HUDEP-2 (cell line): ENCODE measurements around the gene E2F2.

Source experiments
- DNase-seq, 76 experiments: peaks; one replicate each; lab custom pipeline; 2025; ENCODE audit not compliant: unreplicated experiment in 76 of 76; lab: John Stamatoyannopoulos, UW

The E2F2 gene, protein sequence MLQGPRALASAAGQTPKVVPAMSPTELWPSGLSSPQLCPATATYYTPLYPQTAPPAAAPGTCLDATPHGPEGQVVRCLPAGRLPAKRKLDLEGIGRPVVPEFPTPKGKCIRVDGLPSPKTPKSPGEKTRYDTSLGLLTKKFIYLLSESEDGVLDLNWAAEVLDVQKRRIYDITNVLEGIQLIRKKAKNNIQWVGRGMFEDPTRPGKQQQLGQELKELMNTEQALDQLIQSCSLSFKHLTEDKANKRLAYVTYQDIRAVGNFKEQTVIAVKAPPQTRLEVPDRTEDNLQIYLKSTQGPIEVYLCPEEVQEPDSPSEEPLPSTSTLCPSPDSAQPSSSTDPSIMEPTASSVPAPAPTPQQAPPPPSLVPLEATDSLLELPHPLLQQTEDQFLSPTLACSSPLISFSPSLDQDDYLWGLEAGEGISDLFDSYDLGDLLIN

DNA sequence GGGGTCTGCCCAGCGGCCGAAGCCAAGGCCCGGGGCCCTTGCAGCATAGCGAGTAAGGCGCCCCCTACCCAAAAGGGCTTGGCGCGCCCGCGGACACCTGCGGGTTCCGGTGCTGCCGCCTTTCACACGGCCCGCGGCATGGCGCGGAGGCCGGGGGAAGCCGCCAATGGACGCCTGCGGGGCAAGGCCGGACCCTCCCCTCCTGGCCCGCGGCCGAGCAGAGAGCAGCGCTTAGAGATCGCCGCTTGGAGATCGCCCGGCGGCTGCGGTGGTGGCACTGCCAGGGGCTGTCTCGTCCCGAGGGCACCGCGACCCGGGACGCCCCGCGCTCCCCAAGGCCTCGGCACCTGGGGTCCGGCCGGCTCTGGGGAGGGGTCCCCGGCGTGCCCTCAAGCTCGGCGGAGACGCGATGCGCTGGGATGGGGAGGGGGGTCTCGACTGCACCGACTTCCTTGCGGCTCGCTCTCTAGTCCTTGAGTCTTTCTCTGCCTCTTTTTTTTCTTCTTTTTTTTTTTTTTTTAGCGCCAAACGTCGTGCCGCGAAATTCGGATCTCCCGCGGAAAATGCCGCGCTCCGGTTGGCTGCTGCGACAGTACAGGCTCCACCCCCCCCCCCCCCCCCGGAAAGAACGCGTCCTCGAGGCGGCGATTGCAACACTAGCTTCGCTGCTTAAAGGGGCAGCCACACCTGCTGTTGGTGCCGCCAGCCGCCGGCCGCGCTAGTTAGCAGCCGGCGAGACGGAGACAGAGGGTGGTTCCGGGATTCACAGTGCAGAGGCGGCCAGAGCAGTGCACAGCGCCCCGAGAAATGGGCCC is at the start of gene E2F2:
TSS of gene E2F2 (minus strand) at position 487 of the 815 bp plus-strand sequence. CDS start at position 47, 440 bp downstream.
- DNase-seq: peak in 74 of 76 experiments; percentile 23 to 89 (median 78)

DNA sequence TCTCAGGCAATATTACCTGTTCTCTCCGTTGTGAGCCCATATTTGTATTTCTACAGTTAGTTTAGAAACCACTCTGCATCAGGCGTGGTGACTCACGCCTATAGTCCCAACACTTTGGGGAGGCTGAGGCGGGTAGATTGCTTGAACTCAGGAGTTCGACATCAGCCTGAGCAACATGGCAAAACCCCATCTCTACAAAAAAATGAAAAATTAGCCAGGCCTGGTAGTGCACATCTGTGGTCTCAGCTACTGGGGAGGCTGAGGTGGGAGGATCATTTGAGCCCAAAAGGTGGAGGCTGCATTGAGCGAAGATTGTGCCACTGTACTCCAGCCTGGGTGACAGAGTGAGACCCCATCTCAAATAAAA is 47.9 kb upstream of the E2F2 start:
- DNase-seq: no peak

DNA sequence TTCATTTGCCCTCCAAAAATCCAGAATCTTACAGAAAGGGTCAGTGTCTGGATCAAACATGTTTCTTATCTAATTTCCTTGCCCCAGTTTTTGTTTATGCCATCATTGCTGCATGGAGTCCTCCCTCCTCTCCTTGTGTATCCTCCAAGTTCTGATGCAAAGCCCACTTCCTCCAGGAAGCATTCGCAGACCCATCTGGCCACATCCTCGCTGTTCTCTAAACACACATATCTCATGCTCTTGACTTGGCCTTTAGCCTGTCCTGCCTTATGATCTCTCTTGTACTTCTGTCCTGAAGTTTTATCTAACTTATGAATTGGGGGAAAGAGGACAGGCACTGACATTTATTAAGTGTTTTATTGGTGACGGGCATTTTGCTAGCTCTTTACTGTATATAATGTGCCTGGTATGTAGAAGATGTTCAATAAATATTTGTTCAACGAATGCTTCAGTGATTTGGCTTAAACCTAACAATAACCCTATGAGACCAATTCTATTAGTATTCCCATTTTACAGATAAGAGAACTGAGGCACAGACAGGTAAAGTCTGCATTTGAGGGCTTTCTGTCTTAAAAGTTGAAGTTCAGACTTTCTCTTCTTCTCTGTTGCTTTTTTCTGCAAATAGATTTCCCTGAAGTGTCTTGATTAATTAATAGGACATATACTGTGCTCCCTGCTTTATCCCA is 47.4 kb upstream of the E2F2 start:
- DNase-seq: no peak

DNA sequence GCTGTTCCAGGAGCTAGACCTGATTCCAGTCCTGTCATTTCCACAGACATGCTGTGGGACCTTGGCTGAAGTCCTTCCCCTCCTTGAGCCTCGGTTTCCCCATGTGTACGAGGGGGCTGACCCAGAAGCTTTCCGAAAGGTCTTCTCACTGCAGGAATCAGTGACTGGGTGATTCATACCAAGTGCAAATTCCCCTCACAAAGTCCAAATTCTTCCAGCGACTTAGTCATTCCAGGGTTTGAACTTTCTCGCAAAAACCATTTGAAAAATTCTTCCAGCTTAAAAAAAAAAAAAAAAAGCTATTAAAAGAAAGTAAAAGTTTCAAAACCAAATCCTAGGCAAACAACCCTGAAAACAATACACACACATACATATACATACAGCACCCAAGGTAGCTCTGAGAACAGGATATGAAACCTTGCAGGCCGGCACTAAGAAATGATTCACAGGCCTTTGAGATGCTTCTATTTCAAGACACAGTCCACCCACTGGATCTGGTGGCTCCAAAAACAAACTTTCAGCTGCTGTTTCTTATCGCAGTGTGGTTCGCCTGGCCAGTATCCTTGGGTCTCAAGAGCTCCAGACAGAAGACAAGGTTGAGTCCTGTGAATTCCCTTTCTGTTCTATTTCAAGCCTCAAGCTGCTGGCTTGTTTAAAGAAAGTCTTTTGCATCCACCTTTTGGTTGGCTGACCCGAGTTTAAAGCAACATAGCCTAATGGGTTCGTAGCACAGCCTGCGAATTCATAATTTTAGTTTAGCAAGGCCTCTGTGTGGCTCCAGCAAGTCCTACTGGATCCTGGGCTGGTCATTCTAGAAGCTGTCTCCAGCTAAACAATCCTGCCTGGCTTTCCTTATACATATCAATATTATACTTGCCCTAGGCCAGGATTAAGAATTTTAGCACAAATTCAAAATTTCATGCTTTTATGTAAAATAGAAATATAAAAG is 46.3 kb upstream of the E2F2 start:
- no peak for DNase-seq

DNA sequence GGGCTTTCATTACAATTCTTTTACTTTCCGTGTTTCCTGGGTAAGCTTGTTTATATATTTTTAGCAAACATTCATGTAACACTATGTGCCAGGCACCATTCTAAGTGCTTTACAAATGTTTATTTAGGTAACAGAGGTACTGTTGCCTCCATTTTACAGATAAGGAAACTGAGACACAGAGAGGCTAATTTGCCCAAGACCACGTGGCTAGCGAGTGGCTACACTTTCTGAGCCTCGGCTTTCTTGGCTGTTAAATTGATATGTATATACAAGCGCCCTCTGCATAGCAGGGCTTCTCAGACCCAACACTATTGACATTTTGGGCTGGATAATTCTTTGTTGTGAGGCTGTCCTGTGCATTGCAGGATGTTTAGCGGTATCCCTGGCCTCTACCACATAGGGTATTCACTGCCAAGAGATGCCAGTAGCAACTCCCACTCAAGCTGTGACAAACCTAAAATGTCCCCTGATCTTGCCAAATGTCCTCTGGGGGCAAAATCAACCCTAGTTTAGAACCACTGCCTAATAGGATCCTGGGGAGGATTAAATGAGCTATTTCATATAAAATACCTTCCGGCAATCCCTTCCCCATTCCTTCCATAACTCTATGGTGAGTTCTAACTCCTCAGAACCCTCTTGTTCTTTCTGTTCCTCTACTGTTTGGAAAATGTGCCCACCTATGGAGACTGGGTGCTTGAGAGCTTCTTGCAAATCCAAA is 45.5 kb upstream of the E2F2 start:
- no peak for DNase-seq

DNA sequence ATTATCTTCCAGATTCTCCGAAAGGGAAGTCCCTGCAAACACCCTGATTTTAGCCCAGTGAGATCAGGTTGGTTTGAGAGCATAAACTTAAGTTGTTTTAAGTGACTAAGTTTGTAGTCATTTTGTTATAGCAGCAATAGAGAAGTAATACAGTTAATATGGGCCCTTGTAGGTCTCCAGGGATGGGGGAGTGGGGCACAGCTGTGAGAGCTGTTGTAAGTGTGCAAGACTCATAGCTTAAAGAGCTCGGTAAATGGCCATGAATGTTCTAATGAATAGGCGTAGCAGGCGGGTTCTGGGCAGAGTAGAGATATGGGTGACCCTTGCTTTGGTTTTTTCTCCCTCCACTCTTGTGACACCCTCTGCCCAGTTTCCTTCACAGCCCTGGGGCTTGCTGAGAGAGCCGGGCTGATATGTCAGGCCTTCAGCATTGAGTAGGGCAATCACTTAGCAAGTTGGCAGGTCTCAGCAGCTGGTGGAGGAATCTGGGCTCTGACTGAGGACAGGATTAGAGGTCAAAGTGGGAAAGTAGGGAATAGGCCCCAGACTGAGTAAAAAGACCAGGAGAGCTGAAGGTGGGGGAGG is 44.3 kb upstream of the E2F2 start:
- no peak for DNase-seq

DNA sequence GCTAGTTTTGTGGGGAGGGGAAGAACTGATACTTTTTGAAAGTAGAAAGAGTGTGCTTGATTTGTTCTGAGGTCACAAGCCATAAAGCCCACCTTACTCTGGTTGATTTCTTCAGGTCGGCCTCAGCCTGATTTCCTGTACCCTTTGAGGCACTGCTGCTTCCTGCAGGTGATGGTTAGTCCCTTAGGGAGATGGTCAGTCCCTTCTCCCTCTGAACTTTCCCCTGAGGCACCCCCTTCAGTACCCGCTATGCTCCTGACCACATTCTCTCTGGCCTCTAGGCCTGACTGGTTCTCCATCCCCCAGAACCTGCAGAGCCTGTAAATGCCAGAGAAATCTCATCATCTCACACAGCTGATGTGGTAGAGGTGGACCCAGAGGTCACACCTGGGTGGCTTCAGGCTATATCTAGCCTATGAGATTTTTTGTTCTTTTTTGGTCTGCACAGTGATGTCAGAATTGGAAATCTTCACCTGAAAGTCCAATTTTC is 43.3 kb upstream of the E2F2 start:
- no peak for DNase-seq

DNA sequence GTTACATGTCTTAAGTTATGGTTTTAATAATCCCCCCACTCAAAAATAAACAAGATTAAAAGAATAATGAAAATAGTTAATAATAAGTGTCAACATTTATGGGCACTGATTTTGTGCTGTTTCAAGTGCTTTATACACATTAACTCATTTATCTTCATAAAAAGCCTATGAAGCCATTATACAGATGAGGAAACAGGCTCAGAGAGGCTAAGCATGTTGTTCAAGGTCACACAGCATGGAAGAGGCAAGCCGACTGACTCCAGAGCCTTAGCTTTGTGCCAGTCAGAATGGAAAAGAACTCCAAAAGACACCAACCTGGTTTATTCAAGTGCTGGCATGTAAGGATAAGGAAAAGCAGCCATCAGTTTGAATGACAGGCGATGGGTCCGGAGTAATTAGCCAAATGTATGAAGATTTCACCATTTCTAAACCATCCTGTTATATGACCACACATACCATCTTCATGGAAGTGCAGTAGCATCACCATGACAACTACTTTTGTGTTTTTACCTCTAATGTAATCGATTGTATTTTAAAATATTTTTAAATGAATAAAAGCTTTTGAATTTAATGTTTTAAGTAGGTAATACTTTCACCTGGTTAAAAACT is 42.6 kb upstream of the E2F2 start:
- DNase-seq: no peak

DNA sequence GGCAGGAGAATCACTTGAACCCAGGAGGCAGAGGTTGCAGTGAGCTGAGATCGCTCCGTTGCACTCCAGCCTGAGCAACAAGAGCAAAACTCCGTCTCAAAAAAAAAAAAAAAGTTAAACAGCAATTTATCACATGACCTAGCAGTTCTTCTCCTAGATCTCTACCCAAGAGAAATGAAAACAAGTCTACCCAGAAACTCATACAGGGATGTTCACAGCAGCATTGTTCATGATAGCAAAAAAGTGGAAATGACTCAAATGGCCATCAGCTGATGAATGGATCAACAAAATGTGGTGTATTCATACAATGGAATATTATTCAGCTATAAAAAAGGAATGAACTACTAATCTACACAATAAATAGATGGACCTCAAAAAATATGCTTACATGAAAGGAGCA is 40.4 kb upstream of the E2F2 start:
- DNase-seq: no peak

DNA sequence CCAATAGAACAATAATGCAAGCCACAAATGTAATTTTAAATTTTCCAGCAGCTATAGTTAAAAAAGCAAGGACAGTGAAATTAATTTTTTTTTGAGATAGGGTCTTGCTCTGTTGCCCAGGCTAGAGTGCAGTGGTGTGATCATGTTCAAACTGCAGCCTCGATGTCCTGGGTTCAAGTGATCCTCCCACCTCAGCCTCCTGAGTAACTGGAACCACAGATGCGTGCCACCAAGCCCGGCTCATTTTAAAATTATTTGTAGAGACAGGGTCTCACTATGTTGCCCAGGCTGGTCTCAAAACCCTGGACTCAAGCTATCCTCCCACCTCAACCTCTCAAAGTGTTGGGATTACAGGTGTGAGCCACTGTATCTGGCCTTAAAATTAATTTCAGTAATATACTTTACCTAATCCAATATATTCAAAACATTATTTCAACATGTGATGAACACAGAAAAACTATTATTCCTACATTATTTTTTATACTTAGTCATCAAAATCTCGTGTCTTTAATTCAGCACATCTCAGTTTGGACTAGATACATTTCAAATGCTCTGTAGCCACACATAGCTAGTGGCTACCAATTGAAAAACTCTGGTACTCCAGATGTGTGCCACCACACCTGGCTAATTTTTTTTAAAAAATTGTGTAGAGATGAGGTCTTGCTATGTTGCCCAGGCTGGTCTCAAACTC is 39.1 kb upstream of the E2F2 start:
- DNase-seq: no peak

DNA sequence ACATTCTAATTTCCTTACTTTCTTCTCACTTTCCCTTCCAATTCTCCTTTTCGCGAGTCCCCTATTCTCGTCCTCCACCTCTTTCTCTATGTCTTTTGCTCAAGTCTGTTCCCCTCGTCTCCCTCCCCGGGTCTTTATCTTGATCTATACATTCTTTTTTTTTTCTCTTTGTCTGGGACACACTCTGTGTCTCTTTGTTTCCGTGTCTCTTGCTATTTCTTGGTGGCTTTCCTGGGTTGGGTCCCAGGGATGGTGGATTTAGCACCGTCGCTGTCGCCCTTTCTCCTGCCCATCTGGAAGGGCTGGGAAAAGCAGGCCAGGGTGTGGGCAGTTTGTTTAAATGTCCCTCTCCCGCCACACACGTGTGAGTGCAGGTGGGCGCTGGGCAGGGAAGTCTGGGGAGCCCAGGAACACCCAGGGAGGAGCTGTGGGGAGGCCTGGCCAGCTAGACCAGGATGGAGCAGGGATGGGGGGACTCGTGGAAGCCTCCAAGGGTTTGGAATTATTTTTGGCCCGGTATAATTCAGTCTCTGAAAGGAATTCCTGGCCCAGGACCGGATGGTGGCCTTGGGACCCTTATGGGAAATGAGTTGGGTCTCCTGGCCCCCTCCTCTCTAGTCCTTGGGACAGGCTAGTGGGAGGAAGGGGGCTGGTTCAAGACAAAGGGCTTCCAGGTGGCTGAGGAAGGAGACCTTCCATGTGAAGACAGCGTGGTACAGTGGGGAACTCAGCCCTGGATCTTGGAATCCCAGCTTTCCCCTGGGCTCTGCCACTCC is 37.8 kb upstream of the E2F2 start:
- DNase-seq: no peak

DNA sequence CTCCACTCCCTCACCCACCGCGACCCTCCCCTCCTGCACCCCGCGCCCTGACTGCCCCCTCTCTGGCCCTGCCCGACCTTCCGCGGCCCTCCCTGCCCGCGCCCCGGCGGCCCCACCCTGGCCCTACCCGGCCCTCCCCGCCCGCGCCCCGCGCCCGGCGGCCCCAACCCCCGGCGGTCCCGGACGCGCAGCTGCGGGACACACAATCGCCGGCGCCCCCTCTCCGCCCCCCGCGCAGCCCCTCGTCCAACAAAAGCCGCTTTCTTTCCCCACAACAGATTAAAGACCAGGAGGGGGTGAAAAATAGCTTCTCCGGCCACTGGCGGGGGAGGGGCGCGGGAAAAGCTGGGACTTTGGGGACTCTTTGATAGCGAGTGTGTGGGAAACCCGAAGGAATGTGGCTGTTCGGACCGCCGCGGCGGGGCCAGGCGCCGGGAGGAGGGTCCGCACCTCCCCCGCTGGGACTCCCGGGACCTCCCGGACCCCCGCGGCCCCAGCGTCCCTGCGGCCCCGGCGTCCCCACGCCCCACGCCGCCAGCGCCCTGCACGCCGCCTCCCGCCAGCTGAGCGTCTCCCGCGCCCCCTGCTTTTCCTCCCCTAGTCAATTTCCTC is 37.1 kb upstream of the E2F2 start:
- no peak for DNase-seq

DNA sequence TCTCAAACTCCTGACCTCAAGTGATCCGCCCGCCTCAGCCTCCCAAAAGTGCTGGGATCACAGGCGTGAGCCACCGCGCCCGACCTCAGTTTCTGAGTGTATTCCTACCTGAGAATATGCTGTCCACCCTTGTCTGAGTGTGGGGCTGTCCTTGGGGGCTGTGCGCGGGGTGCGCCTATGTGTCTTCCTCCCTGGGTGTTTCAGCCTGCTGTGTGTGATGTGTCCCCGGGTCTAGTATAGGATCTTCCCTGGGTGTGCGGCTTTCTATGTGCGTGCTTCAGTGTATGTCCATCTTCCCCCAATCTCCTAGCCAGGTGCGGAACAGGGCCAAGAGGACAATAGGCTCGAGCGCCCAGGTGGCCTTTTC is 36.6 kb upstream of the E2F2 start:
- no peak for DNase-seq

DNA sequence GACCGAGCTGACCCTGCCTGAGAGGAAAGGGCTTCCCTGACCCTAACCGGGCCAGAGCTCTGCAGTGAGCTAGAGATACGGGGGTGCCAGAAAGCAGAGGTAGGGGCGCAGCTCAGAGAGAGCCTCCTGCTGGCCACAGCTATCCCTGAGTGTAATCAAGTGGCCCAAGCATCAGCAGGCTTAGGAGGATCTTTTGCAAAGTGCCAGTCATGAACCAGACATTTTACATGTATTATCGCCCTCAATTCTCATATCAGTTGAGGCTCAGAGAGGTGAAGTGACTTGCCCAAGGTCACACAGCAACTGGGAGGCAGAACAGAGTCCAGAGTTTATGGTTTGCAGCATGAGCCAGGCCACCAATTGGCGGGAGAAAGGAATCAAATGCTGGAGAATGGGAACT is 35.3 kb upstream of the E2F2 start:
- DNase-seq: no peak

DNA sequence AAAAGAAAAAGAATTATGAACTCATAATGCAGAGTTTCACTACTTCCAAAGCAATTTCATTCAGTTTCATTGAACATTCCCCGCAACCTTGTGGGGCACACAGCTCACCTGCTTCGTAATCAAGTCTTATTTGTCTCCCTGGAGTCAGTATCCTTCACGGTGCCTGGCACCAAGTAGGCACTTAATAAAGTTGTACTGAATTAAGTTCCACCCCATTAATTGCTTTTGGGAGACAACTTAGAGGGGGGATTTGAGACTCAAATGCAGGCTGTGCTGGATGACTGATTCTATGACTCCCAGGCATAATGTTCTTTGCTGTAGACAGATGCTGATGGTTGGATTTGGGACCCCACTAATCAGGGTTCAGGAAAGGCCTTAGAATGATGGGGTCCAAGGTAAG is 34.7 kb upstream of the E2F2 start:
- no peak for DNase-seq

DNA sequence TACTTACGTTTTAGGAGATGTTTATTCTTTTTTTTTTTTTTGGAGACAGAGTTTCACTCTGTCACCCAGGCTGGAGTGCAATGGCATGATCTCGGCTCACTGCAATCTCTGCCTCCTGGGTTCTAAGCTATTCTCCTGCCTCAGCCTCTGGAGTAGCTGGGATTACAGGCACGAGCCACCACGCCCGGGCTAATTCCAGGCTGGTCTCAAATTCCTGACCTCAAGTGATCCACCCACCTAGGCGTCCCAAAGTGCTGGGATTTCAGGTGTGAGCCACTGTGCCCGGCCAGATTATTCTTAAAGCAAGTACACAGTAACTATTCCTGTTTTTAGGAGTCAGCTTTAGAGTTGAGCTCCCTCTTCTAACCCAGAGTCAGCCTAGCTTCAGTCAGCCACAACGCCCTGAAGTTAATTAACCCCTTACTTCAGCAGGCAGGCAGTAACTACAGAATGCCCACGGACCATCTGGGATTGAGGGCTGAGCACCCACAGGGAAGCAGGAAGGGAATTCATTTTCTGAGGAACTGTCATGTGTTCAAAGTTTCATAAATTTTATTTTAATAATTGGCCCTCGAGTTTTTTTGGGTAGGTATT is 33.6 kb upstream of the E2F2 start:
- no peak for DNase-seq
